ENCODE data around the gene OR5I1.

Gene OR5I1

GRCh38 chr11:55936300-55936699, at the start of gene OR5I1:
TSS of gene OR5I1 (minus strand) at chr11:55936400. CDS start at chr11:55936400, 0 bp downstream.
- TF ChIP-seq, protein P1, sequence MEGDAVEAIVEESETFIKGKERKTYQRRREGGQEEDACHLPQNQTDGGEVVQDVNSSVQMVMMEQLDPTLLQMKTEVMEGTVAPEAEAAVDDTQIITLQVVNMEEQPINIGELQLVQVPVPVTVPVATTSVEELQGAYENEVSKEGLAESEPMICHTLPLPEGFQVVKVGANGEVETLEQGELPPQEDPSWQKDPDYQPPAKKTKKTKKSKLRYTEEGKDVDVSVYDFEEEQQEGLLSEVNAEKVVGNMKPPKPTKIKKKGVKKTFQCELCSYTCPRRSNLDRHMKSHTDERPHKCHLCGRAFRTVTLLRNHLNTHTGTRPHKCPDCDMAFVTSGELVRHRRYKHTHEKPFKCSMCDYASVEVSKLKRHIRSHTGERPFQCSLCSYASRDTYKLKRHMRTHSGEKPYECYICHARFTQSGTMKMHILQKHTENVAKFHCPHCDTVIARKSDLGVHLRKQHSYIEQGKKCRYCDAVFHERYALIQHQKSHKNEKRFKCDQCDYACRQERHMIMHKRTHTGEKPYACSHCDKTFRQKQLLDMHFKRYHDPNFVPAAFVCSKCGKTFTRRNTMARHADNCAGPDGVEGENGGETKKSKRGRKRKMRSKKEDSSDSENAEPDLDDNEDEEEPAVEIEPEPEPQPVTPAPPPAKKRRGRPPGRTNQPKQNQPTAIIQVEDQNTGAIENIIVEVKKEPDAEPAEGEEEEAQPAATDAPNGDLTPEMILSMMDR (IDR thresholded peaks at IDR 0.05; ENCODE audit: low read depth, low read length) = no peak
- TF ChIP-seq POLR2A (IDR thresholded peaks at IDR 0.05; ENCODE audit: extremely low read depth, insufficient read length) (no peak), MAX (IDR thresholded peaks at IDR 0.05; ENCODE audit: low read depth, low read length) (no peak), MYC (IDR thresholded peaks at IDR 0.05; ENCODE audit: low read depth, low read length) (no peak)
- no peak within 1 kb of the TSS for H3K4me3 ChIP-seq (ENCODE audit: low read depth, low read length)
- DNase-seq (ENCODE audit: low read depth) = no peak

GRCh38 chr11:55970935-55971334, 34.7 kb upstream of the OR5I1 start:
- DNase-seq (ENCODE audit: low read depth) = no peak
- no peak overlapping the region for H3K4me3 ChIP-seq (ENCODE audit: low read depth, low read length)
- TF ChIP-seq MAX (IDR thresholded peaks at IDR 0.05; ENCODE audit: low read depth, low read length) = no peak
- TF ChIP-seq MYC (IDR thresholded peaks at IDR 0.05; ENCODE audit: low read depth, low read length) = no peak
- no peak for TF ChIP-seq POLR2A (IDR thresholded peaks at IDR 0.05; ENCODE audit: extremely low read depth, insufficient read length)
- TF ChIP-seq, protein P1 (IDR thresholded peaks at IDR 0.05; ENCODE audit: low read depth, low read length) = no peak

DNA sequence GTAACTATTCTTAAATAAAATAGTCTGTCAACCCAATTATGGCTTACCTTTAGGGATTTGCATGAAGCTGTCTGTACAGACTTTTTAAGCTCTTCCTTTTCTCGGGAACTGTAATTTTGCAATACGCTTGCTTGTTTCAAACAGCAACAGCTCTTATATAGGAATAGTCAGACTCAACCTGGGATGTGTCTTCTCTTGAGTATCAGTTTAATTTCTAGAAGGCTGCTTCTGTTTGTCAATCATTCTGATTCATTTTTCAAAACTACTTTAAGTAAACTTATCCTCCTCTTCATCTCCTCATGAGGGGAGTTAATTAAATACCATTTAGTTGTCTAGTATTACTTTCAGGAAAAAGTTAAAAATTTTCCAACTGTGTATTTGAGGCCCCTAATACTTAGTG, 33.6 kb upstream of the OR5I1 start, which contains the start of gene OR10AG1:
Gene OR10AG1, minus strand, starts transcription at position 101 of the 400 bp plus-strand sequence. Its CDS starts 38 bp downstream, at position 63.
- no peak for DNase-seq (ENCODE audit: low read depth)
- TF ChIP-seq MYC (IDR thresholded peaks at IDR 0.05; ENCODE audit: low read depth, low read length) (no peak), POLR2A (IDR thresholded peaks at IDR 0.05; ENCODE audit: extremely low read depth, insufficient read length) (no peak), MAX (IDR thresholded peaks at IDR 0.05; ENCODE audit: low read depth, low read length) (no peak)
- TF ChIP-seq, protein P1 (IDR thresholded peaks at IDR 0.05; ENCODE audit: low read depth, low read length) = no peak
- no peak within 1 kb of the TSS for H3K4me3 ChIP-seq (ENCODE audit: low read depth, low read length)

- H3K4me3 ChIP-seq (ENCODE audit: low read depth, low read length) = no peak overlapping the region
- DNase-seq (ENCODE audit: low read depth) = no peak
- TF ChIP-seq POLR2A (IDR thresholded peaks at IDR 0.05; ENCODE audit: extremely low read depth, insufficient read length) (no peak), MAX (IDR thresholded peaks at IDR 0.05; ENCODE audit: low read depth, low read length) (no peak), MYC (IDR thresholded peaks at IDR 0.05; ENCODE audit: low read depth, low read length) (no peak)
- TF ChIP-seq, protein P1 (IDR thresholded peaks at IDR 0.05; ENCODE audit: low read depth, low read length) = no peak
These were observed 31.7 kb upstream of the OR5I1 start for GRCh38 chr11:55967914-55968313.

GRCh38 chr11:55966391-55966790, 30.2 kb upstream of the OR5I1 start:
- TF ChIP-seq MYC (IDR thresholded peaks at IDR 0.05; ENCODE audit: low read depth, low read length) = no peak
- no peak for TF ChIP-seq POLR2A (IDR thresholded peaks at IDR 0.05; ENCODE audit: extremely low read depth, insufficient read length)
- TF ChIP-seq, protein P1 (IDR thresholded peaks at IDR 0.05; ENCODE audit: low read depth, low read length) = no peak
- TF ChIP-seq MAX (IDR thresholded peaks at IDR 0.05; ENCODE audit: low read depth, low read length) = no peak
- H3K4me3 ChIP-seq (ENCODE audit: low read depth, low read length) = no peak overlapping the region
- peak; percentile 7 for DNase-seq (ENCODE audit: low read depth)

Data from NB4 (cell line).